OCI-M2 (cell line): Measurements from ENCODE around the gene NKTR.

Experiments
- DNase-seq: peaks from one replicate; lab custom pipeline; 2025; ENCODE audit not compliant: unreplicated experiment; lab: John Stamatoyannopoulos, UW

The NKTR gene

GRCh38 chr3:42694366-42694765 is 93.9 kb downstream of the NKTR start:
- DNase-seq, result no peak

GRCh38 chr3:42696356-42697288 is 96.1 kb downstream of the NKTR start:
- DNase-seq, result no peak

- no peak for DNase-seq
Measured at GRCh38 chr3:42697289-42698051, 97.0 kb downstream of the NKTR start.
